ENCODE results near the gene MMS22L. TPM values are rescaled to one million over a fixed set of nuclear protein-coding genes. Genes with fewer than 3 reads are reported as not detected.

Gene MMS22L
- total RNA-seq, 1 experiment from 2014 or later, result 52.8 TPM

DNA sequence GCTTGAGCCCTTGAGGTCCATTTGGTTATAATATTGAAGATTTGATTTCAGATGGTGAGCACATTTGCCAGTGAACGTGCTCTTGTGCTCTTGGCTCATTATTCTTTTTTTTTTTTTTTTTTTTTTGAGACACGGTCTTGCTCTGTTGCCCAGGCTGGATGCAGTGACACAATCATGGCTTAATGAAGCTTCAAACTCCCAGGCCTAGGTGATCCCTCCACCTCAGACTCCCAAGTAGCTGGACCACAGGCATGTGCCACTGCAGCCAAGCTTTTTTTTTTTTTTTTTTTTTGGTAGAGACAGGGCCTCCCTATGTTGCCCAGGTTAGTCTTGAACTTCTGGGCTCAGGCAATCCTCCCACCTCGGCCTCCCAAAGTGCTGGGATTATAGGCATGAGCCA lies 182.3 kb downstream of the MMS22L start:
- H3K27me3 Mint-ChIP-seq (ENCODE audit: low read depth), result no peaks in the 10 kb centered on the region

More for the DNA sequence above, 182.3 kb downstream of the MMS22L start:
- no CpG with 5 or more reads among the region's 3 CpGs for WGBS (ENCODE audit: extremely low coverage, insufficient read length, low lambda C conversion rate)
- no peaks in the 10 kb centered on the region for H3K4me1 ChIP-seq (ENCODE audit: insufficient read depth, low read length)
- H3K56ac ChIP-seq (ENCODE audit: insufficient read length, low read depth, low read length), result no peak overlapping the region
- H3K9me3 ChIP-seq (ENCODE audit: control insufficient read depth, low read depth, low read length), result no peaks in the 10 kb centered on the region
- H3K9me3 Mint-ChIP-seq, result no peaks in the 10 kb centered on the region
- H3K4me3 Mint-ChIP-seq, result no peak overlapping the region
- H2BK5ac ChIP-seq (ENCODE audit: insufficient read length, low read length), result no peak overlapping the region
- no peaks in the 10 kb centered on the region for H3K79me2 ChIP-seq (ENCODE audit: insufficient read depth, low read length)
- DNase-seq, result no peak
- no peak overlapping the region for H4K8ac ChIP-seq (replicated peaks; ENCODE audit: insufficient read length, low read depth, low read length)
- no peak overlapping the region for H3K4ac ChIP-seq (ENCODE audit: low read depth, low read length)
- H3K79me1 ChIP-seq (ENCODE audit: insufficient read depth, low read depth, low read length, poor library complexity, severe bottlenecking), result no peaks in the 10 kb centered on the region
- H3K27me3 ChIP-seq (ENCODE audit: insufficient read depth, low read length), result no peaks in the 10 kb centered on the region
- no peak overlapping the region for H4K91ac ChIP-seq (ENCODE audit: insufficient read length, low read depth, low read length)
- no peak overlapping the region for H2AFZ ChIP-seq (ENCODE audit: low read length)
- H3K9ac ChIP-seq (ENCODE audit: extremely low read depth, insufficient read length, low read length), result no peak overlapping the region
- H3K36me3 Mint-ChIP-seq (ENCODE audit: insufficient read depth in 1 of 3, low read depth in 3 of 3), result no peaks in the 10 kb centered on the region
- H4K5ac ChIP-seq (ENCODE audit: insufficient read length, low read depth, low read length), result no peak overlapping the region
- no peak for TF ChIP-seq CTCF (conservative IDR thresholded peaks at IDR 0.05)
- no peak overlapping the region for H3T11ph ChIP-seq (ENCODE audit: low read length)
- no peaks in the 10 kb centered on the region for H3K23me2 ChIP-seq (ENCODE audit: insufficient read length, low read depth, low read length, poor library complexity, severe bottlenecking)
- no peak overlapping the region for H3K27ac ChIP-seq (ENCODE audit: insufficient read length, low read depth, low read length)
- H3K18ac ChIP-seq (ENCODE audit: insufficient read length, low read depth, low read length), result no peak overlapping the region
- H2BK15ac ChIP-seq (ENCODE audit: low read depth, low read length), result no peak overlapping the region
- H2BK20ac ChIP-seq (ENCODE audit: low read depth, low read length, poor library complexity, severe bottlenecking), result no peak overlapping the region
- H3K4me1 Mint-ChIP-seq, result peaks cover 4 to 6% of the 10 kb centered on the region in 2 experiments
- H3K14ac ChIP-seq (ENCODE audit: insufficient read depth, low read length), result no peak overlapping the region
- no peak overlapping the region for H3K23ac ChIP-seq (ENCODE audit: insufficient read length, low read depth, low read length)
- no peak overlapping the region for H2BK12ac ChIP-seq (ENCODE audit: insufficient read length, low read depth, low read length)
- H3K4me2 ChIP-seq (ENCODE audit: insufficient read depth, insufficient read length, low read length), result no peak overlapping the region
- H3K27ac Mint-ChIP-seq, result no peak overlapping the region
- H2AK5ac ChIP-seq (ENCODE audit: insufficient read length, low read length), result no peak overlapping the region
- H4K20me1 ChIP-seq (ENCODE audit: control insufficient read depth, insufficient read depth, insufficient read length), result no peaks in the 10 kb centered on the region
- no peak overlapping the region for H2BK120ac ChIP-seq (ENCODE audit: low read depth, low read length, poor library complexity, severe bottlenecking)

All from H9 (cell line).